Stimulated activated CD8-positive, alpha-beta memory T cell treated with anti-CD3 and anti-CD28 coated beads, Interleukin-2, amount 100 ng/mL, for 48 hours (primary cell): Measurements from ENCODE around the gene RIPK4.

Experiments
- DNase-seq, 2 donors: peaks; one replicate each; pipeline ENCODE4 v3.0.0-alpha.2; 2020; ENCODE audit warnings: low read depth in 2 of 2

The RIPK4 gene

GRCh38 chr21:41766883-41767605 is at the start of gene RIPK4:
RIPK4 (minus strand) TSS chr21:41767052; CDS start chr21:41767041, 11 bp downstream.
- peak; percentile 47 to 54 for DNase-seq

GRCh38 chr21:41815652-41816582 is 49.1 kb upstream of the RIPK4 start:
- no peak for DNase-seq

- no peak for DNase-seq
Measured at GRCh38 chr21:41813226-41813625, 46.4 kb upstream of the RIPK4 start.

GRCh38 chr21:41812679-41813078 is 45.8 kb upstream of the RIPK4 start:
- DNase-seq = no peak

GRCh38 chr21:41810597-41810932 is 43.7 kb upstream of the RIPK4 start:
- DNase-seq = no peak

GRCh38 chr21:41809891-41810596 is 43.2 kb upstream of the RIPK4 start:
- DNase-seq = no peak

- no peak for DNase-seq
Measured at GRCh38 chr21:41808846-41809245, 42.0 kb upstream of the RIPK4 start.

GRCh38 chr21:41808094-41808493 is 41.2 kb upstream of the RIPK4 start:
- no peak for DNase-seq

- DNase-seq = no peak
Measured at GRCh38 chr21:41806773-41807172, 39.9 kb upstream of the RIPK4 start.

GRCh38 chr21:41805643-41806042 is 38.8 kb upstream of the RIPK4 start:
- no peak for DNase-seq

- no peak for DNase-seq
Measured at GRCh38 chr21:41805038-41805437, 38.2 kb upstream of the RIPK4 start.

GRCh38 chr21:41804381-41804780 is 37.5 kb upstream of the RIPK4 start:
- DNase-seq = no peak

- no peak for DNase-seq
Measured at GRCh38 chr21:41803316-41803715, 36.5 kb upstream of the RIPK4 start.

GRCh38 chr21:41802684-41803083 is 35.8 kb upstream of the RIPK4 start:
- no peak for DNase-seq

GRCh38 chr21:41802198-41802584 is 35.3 kb upstream of the RIPK4 start:
- DNase-seq = no peak

GRCh38 chr21:41801321-41802197 is 34.7 kb upstream of the RIPK4 start:
- no peak for DNase-seq

GRCh38 chr21:41800425-41801320 is 33.8 kb upstream of the RIPK4 start:
- DNase-seq = no peak

- DNase-seq = no peak
Measured at GRCh38 chr21:41799763-41800162, 32.9 kb upstream of the RIPK4 start.

- no peak for DNase-seq
Measured at GRCh38 chr21:41798326-41798725, 31.5 kb upstream of the RIPK4 start.

GRCh38 chr21:41796476-41797080 is 29.7 kb upstream of the RIPK4 start:
- DNase-seq = no peak
